Articular chondrocyte of knee joint (primary cell): Measurements from ENCODE around the gene GIMAP2. TPM values are rescaled to one million over a fixed set of nuclear protein-coding genes. Genes with fewer than 3 reads are reported as not detected.

Source experiments
- total RNA-seq: library from RNA; depleted of rRNA; stranded (reverse); fragments of >200 nt; gene quantifications from 2 replicates; pipeline ENCODE4 v1.2.3, GENCODE V29; 2012

The GIMAP2 gene
- total RNA-seq: 6.1 and 9.9 TPM in 2 replicates

GRCh38 chr7:150685219-150686029 is at the start of gene GIMAP2:
Gene GIMAP2 (plus strand): TSS chr7:150685706. CDS start chr7:150687060, 1,354 bp downstream.

GRCh38 chr7:150716368-150716767 is 30.9 kb downstream of the GIMAP2 start, which contains the start of gene GIMAP1:
Gene GIMAP1 (plus strand): TSS chr7:150716613. CDS start chr7:150719048, 2,435 bp downstream.

GRCh38 chr7:150737265-150738055 is 52.0 kb downstream of the GIMAP2 start, which contains the start of gene GIMAP5:
Gene GIMAP5 (plus strand): TSS chr7:150737418. CDS start chr7:150740885, 3,467 bp downstream.

Other genes with a start within 250 kb of the GIMAP2 start
- 0.11 TPM in 1 of 2 replicates, not detected in the other for gene GIMAP8, start 235.1 kb upstream of the GIMAP2 start, total RNA-seq
- gene GIMAP7, start 170.8 kb upstream of the GIMAP2 start, total RNA-seq: 0.32 TPM in 1 of 2 replicates, not detected in the other
- gene GIMAP4, start 118.3 kb upstream of the GIMAP2 start, total RNA-seq: 0.43 TPM in 1 of 2 replicates, not detected in the other
- gene GIMAP6, start 53.3 kb upstream of the GIMAP2 start, total RNA-seq: 0.11 TPM in 1 of 2 replicates, not detected in the other
- gene GIMAP1, start 30.9 kb downstream of the GIMAP2 start, total RNA-seq: 0.13 TPM in 1 of 2 replicates, not detected in the other
- gene GIMAP5, start 51.7 kb downstream of the GIMAP2 start, total RNA-seq: not detected in 2 replicates
- not detected in 2 replicates for gene TMEM176B, start 114.7 kb downstream of the GIMAP2 start, total RNA-seq
- not detected in 2 replicates for gene TMEM176A, start 115.1 kb downstream of the GIMAP2 start, total RNA-seq
- gene AOC1, start 166.8 kb downstream of the GIMAP2 start, total RNA-seq: not detected in 2 replicates